Right lobe of liver (tissue), 6 donors: Measurements from ENCODE around the gene PSMA7. TPM values are rescaled to one million over a fixed set of nuclear protein-coding genes. Genes with fewer than 3 reads are reported as not detected.

Experiments used
- ATAC-seq, 4 donors: fragments of 200-7000 bp; cut with Tn5 transposase; one replicate each; pipeline ENCODE4 v1.9.1; 2020; ENCODE audit warnings: mild to moderate bottlenecking in 4 of 4, moderate library complexity in 4 of 4
- DNase-seq, 3 donors: peaks; one replicate each; pipeline ENCODE4 v3.0.0-alpha.2; 2020
- H3K27ac ChIP-seq, 3 donors: fragments of 200-600 bp; one replicate each; pipeline ENCODE4 v1.8.0; 2022
- H3K27me3 ChIP-seq, 2 donors: fragments of 200-600 bp; one replicate each; pipeline ENCODE4 v1.8.0; 2022
- H3K36me3 ChIP-seq, 4 donors: fragments of 200-600 bp; sonication (generic) in 1 of 4; one replicate each; pipeline versions ENCODE4 v1.5.1 to v1.8.0; 2017 to 2022; ENCODE audit warnings: control low read depth in 1 of 4
- H3K4me1 ChIP-seq, 4 donors: fragments of 200-600 bp; sonication (generic) in 1 of 4; one replicate each; pipeline versions ENCODE4 v1.5.1 to v1.8.0; 2017 to 2022; ENCODE audit warnings: control low read depth in 1 of 4
- H3K4me3 ChIP-seq, 3 donors: fragments of 200-600 bp; one replicate each; pipeline ENCODE4 v1.8.0; 2022
- H3K9me3 ChIP-seq, 4 donors: fragments of 200-600 bp; sonication (generic) in 1 of 4; one replicate each; pipeline versions ENCODE4 v1.5.1 to v1.8.0; 2017 to 2022; ENCODE audit warnings: control low read depth in 1 of 4
- CTCF ChIP-seq, 4 donors: fragments of 200-600 bp in 3 of 4; fragments of 450-650 bp in 1 of 4; IDR thresholded peaks; one replicate each; pipeline versions ENCODE4 v1.5.1 to v1.8.0; 2016 to 2022; ENCODE audit warnings: antibody characterized with exemption in 4 of 4, mild to moderate bottlenecking in 2 of 4
- POLR2A ChIP-seq: fragments of 450-650 bp; IDR thresholded peaks from one replicate; pipeline ENCODE4 v1.6.1; 2017; ENCODE audit warnings: antibody characterized with exemption, mild to moderate bottlenecking
- WGBS: methylation state at CpG from one replicate; pipeline ENCODE4 v1.1.6; 2018; ENCODE audit warnings: low coverage, low lambda C conversion rate; ENCODE audit not compliant: insufficient coverage; ENCODE audit errors: missing lambda C conversion rate; 5-methylcytosine and 5-hydroxymethylcytosine counted together
- intact Hi-C, 2 donors: fragments of 100-400 bp; cut with DNase I; formaldehyde crosslinking; loops; one replicate each; pipeline versions ENCODE4 v1.11.2 to v1.14.1; 2022
- total RNA-seq, 6 experiments: library from RNA; depleted of rRNA in 2 of 6; stranded (reverse); fragments of >200 nt in 2 of 6; fragmentation: NEBNext Ultra II Directional in 3 of 6; extraction: Animal tissue kit (Norgen Biotek cat#: 25700) in 3 of 6; gene quantifications; one replicate each; pipeline versions ENCODE4 v1.1.0 to v1.2.4, GENCODE V29; 2016 to 2023
- donor health status: DM: no; HTN: yes; CAD: no.
- donor health status: DM: no; HTN: no; CAD: no.
- donor health status: DM: no; HTN: no; CAD: no.
- donor health status: DM: no; HTN: yes; CAD: no.
- donor health status: DM: no; HTN: yes; CAD: no.

PSMA7 gene
- total RNA-seq, 6 experiments from 2014 or later, result 108 to 268 (median 116) TPM

- Histone ChIP-seq H3K4me1 (peaks cover 0 to 11% (median 3%) of the 10 kb centered on the region in 4 donors), H3K9me3 (no peaks in the 10 kb centered on the region), H3K27ac (no peak overlapping the region), H3K36me3 (peaks cover 0 to 7% (median 1%) of the 10 kb centered on the region in 4 donors), H3K27me3 (no peaks in the 10 kb centered on the region), H3K4me3 (no peak overlapping the region)
- intact Hi-C loops, result no loop called here
- ATAC-seq (no peak), DNase-seq (no peak)
- TF ChIP-seq POLR2A (no peak), CTCF (IDR thresholded peaks at IDR 0.05) (no peak)
- WGBS, result 88% methylated on average over 8 of the region's 10 CpGs
Observed at GRCh38 chr20:62119591-62120364, 23.4 kb downstream of the PSMA7 start.

GRCh38 chr20:62119115-62119514 lies 24.1 kb downstream of the PSMA7 start:
- ATAC-seq (no peak), DNase-seq (no peak)
- H3K4me3 ChIP-seq, result no peak overlapping the region
- H3K4me1 ChIP-seq, result peaks cover 0 to 10% (median 3%) of the 10 kb centered on the region in 4 donors
- H3K27me3 ChIP-seq, result no peaks in the 10 kb centered on the region
- H3K36me3 ChIP-seq, result peaks cover 0 to 1% (median 0%) of the 10 kb centered on the region in 4 donors
- H3K27ac ChIP-seq, result no peak overlapping the region
- 92% methylated on average over 2 of the region's 5 CpGs for WGBS
- TF ChIP-seq POLR2A (no peak), CTCF (IDR thresholded peaks at IDR 0.05) (no peak)
- no peaks in the 10 kb centered on the region for H3K9me3 ChIP-seq
- intact Hi-C loops, result no loop called here

- ATAC-seq (no peak), DNase-seq (no peak)
- intact Hi-C loops, result no loop called here
- H3K27ac ChIP-seq, result no peak overlapping the region
- TF ChIP-seq CTCF (IDR thresholded peaks at IDR 0.05) (no peak), POLR2A (no peak)
- H3K36me3 ChIP-seq, result no peaks in the 10 kb centered on the region
- no peaks in the 10 kb centered on the region for H3K9me3 ChIP-seq
- H3K4me3 ChIP-seq, result no peak overlapping the region
- peaks cover 0 to 3% (median under 1%) of the 10 kb centered on the region in 4 donors for H3K4me1 ChIP-seq
- no peaks in the 10 kb centered on the region for H3K27me3 ChIP-seq
- WGBS, result 61% methylated on average over 6 of the region's 21 CpGs
Observed at GRCh38 chr20:62118113-62119043, 24.8 kb downstream of the PSMA7 start.

GRCh38 chr20:62117658-62118057 lies 25.5 kb downstream of the PSMA7 start:
- Histone ChIP-seq H3K27ac (no peak overlapping the region), H3K27me3 (no peaks in the 10 kb centered on the region), H3K9me3 (no peaks in the 10 kb centered on the region), H3K36me3 (no peaks in the 10 kb centered on the region), H3K4me1 (no peaks in the 10 kb centered on the region), H3K4me3 (no peak overlapping the region)
- no peak for ATAC-seq
- WGBS, result 29% methylated on average over 8 of the region's 15 CpGs
- no peak for DNase-seq
- TF ChIP-seq POLR2A (no peak), CTCF (IDR thresholded peaks at IDR 0.05) (no peak)
- intact Hi-C loops, result no loop called here
